Brain pericyte (primary cell): ENCODE results near the gene PPM1D.
"Not testable (repeated sequence)": the region's sequence is repeated elsewhere in the genome, so short reads cannot be mapped to it uniquely, and the experiment has no call there.

Experiments
- DNase-seq: peaks from one replicate; pipeline ENCODE4 v3.0.0-alpha.2; 2012; ENCODE audit warnings: low read depth, low spot score

PPM1D gene

GRCh38 chr17:60599620-60600489 is at the start of gene PPM1D:
TSS of gene PPM1D (plus strand) at chr17:60600193. CDS start at chr17:60600415, 222 bp downstream.
- DNase-seq = peak; percentile 98

- DNase-seq = not testable (repeated sequence)
Measured at GRCh38 chr17:60552255-60552654, 47.7 kb upstream of the PPM1D start.

- DNase-seq = peak; percentile 20
Measured at GRCh38 chr17:60554377-60554788, 45.6 kb upstream of the PPM1D start.

GRCh38 chr17:60555786-60556185 is 44.2 kb upstream of the PPM1D start:
- DNase-seq = no peak

- no peak for DNase-seq
Measured at GRCh38 chr17:60557805-60558204, 42.2 kb upstream of the PPM1D start.

- DNase-seq = no peak
Measured at GRCh38 chr17:60559659-60559994, 40.4 kb upstream of the PPM1D start.

- DNase-seq = no peak
Measured at GRCh38 chr17:60559995-60560859, 39.8 kb upstream of the PPM1D start.

- no peak for DNase-seq
Measured at GRCh38 chr17:60560860-60561257, 39.1 kb upstream of the PPM1D start.

- no peak for DNase-seq
Measured at GRCh38 chr17:60562421-60562820, 37.6 kb upstream of the PPM1D start.

- DNase-seq = no peak
Measured at GRCh38 chr17:60563743-60564142, 36.2 kb upstream of the PPM1D start.

- DNase-seq = no peak
Measured at GRCh38 chr17:60565233-60565632, 34.8 kb upstream of the PPM1D start.

- no peak for DNase-seq
Measured at GRCh38 chr17:60573236-60574051, 26.5 kb upstream of the PPM1D start.

GRCh38 chr17:60577147-60577915 is 22.7 kb upstream of the PPM1D start:
- no peak for DNase-seq

- DNase-seq = no peak
Measured at GRCh38 chr17:60579090-60579489, 20.9 kb upstream of the PPM1D start.

- no peak for DNase-seq
Measured at GRCh38 chr17:60579551-60579950, 20.4 kb upstream of the PPM1D start.

GRCh38 chr17:60583008-60583407 is 17.0 kb upstream of the PPM1D start:
- no peak for DNase-seq

- DNase-seq = no peak
Measured at GRCh38 chr17:60585887-60586286, 14.1 kb upstream of the PPM1D start.

- no peak for DNase-seq
Measured at GRCh38 chr17:60586288-60586974, 13.6 kb upstream of the PPM1D start.

GRCh38 chr17:60590070-60590469 is 9.9 kb upstream of the PPM1D start:
- DNase-seq = no peak

- DNase-seq = no peak
Measured at GRCh38 chr17:60592750-60593149, 7.2 kb upstream of the PPM1D start.
